ENCODE results near the gene ECE1.
A peak's percentile ranks its signal among the peaks of the same experiment; 100 is the strongest.

ECE1 gene

DNA sequence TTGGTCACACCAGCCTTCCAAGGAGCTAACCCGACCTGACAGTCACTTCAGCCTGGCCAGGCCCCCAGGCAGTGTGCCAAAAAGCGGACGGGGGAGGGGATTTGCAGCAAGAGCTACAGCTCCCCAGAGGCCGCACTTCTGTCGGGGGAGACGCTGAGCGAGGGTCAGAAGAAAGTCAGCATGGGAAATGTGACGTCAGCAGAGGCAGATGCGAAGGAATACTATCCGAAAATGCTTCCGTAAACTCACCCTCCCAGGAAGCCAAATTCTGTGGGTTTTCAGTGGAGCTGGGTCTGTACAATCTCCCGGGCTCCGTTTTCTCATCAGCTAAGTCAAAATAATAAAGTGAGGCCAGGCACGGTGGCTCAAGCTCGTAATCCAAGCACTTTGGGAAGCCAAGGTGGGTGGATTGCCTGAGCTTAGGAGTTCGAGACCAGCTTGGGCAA lies 28.5 kb upstream of the ECE1 start:
- Histone ChIP-seq H3K36me3 (ENCODE audit: insufficient read depth, low read length) (no peaks in the 10 kb centered on the region), H3K9me3 (ENCODE audit: low read length) (no peaks in the 10 kb centered on the region), H3K4me3 (ENCODE audit: low read depth, low read length, poor library complexity, severe bottlenecking) (no peak overlapping the region), H3K9ac (ENCODE audit: low read length) (no peak overlapping the region; the same call in 1 of the 2 replicates), H3K4me2 (ENCODE audit: low read length) (peak overlapping the region; percentile 17; the same call in 1 of the 2 replicates), H3F3A (ENCODE audit: insufficient read depth, low read length) (no peaks in the 10 kb centered on the region), H3K9me2 (ENCODE audit: low read depth, low read length) (no peaks in the 10 kb centered on the region), H4K20me1 (ENCODE audit: insufficient read depth, low read length) (no peaks in the 10 kb centered on the region), H3K27me3 (ENCODE audit: insufficient read depth, low read length) (no peaks in the 10 kb centered on the region), H3K27ac (ENCODE audit: low read depth, low read length, poor library complexity, severe bottlenecking) (peak overlapping the region; percentile 8), H3K4me1 (ENCODE audit: insufficient read depth, low read length, severe bottlenecking) (peaks cover 40% of the 10 kb centered on the region), H3K79me2 (ENCODE audit: insufficient read depth, low read length) (no peaks in the 10 kb centered on the region), H2AFZ (ENCODE audit: low read length) (no peak overlapping the region)
- TF ChIP-seq EZH2 (IDR thresholded peaks at IDR 0.05; ENCODE audit: borderline replicate concordance, low read length) = no peak
- TF ChIP-seq, protein P1, sequence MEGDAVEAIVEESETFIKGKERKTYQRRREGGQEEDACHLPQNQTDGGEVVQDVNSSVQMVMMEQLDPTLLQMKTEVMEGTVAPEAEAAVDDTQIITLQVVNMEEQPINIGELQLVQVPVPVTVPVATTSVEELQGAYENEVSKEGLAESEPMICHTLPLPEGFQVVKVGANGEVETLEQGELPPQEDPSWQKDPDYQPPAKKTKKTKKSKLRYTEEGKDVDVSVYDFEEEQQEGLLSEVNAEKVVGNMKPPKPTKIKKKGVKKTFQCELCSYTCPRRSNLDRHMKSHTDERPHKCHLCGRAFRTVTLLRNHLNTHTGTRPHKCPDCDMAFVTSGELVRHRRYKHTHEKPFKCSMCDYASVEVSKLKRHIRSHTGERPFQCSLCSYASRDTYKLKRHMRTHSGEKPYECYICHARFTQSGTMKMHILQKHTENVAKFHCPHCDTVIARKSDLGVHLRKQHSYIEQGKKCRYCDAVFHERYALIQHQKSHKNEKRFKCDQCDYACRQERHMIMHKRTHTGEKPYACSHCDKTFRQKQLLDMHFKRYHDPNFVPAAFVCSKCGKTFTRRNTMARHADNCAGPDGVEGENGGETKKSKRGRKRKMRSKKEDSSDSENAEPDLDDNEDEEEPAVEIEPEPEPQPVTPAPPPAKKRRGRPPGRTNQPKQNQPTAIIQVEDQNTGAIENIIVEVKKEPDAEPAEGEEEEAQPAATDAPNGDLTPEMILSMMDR (IDR thresholded peaks at IDR 0.05; ENCODE audit: low read length) = no peak

DNA sequence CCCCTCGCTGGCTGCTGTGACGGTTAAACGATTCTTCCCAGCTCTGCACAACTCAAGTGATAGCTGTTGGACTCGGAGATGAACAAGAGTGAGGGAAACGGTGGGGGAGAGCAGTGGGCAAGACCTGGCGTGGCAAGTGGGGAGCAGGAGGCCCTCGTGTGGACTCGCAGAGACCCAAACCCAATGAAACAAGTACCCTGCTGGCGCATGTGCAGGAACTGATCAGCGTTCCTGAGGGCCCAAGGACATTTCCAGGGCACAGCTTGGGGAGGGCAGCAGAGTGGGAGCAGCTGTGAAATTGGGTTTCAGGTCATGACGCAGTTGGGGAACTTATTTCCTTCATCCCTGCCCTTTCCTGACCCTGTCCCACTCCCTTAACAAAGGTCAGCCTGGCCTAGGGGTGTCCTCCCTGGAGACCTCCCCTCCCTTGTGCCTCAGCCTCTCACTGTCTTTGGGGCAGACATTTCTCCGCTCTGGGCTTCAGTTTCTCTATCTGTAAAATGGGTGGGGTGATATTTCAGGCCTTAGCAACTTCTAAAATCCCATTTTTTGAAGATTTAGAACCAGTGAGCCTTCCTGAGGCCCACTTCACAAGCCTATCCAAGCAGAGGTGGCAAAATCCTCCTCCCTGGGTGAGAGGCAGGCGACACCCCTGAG lies 27.9 kb upstream of the ECE1 start:
- H3K9me2 ChIP-seq (ENCODE audit: low read depth, low read length) = no peaks in the 10 kb centered on the region
- no peak overlapping the region for H3K27ac ChIP-seq (ENCODE audit: low read depth, low read length, poor library complexity, severe bottlenecking)
- H3K79me2 ChIP-seq (ENCODE audit: insufficient read depth, low read length) = no peaks in the 10 kb centered on the region
- peaks cover 36% of the 10 kb centered on the region for H3K4me1 ChIP-seq (ENCODE audit: insufficient read depth, low read length, severe bottlenecking)
- H4K20me1 ChIP-seq (ENCODE audit: insufficient read depth, low read length) = no peaks in the 10 kb centered on the region
- H2AFZ ChIP-seq (ENCODE audit: low read length) = no peak overlapping the region
- H3K9ac ChIP-seq (ENCODE audit: low read length) = no peak overlapping the region; the same call in 1 of the 2 replicates
- H3K9me3 ChIP-seq (ENCODE audit: low read length) = no peaks in the 10 kb centered on the region
- no peak overlapping the region for H3K4me3 ChIP-seq (ENCODE audit: low read depth, low read length, poor library complexity, severe bottlenecking)
- no peaks in the 10 kb centered on the region for H3K36me3 ChIP-seq (ENCODE audit: insufficient read depth, low read length)
- TF ChIP-seq, protein P1 (IDR thresholded peaks at IDR 0.05; ENCODE audit: low read length) = no peak
- TF ChIP-seq EZH2 (IDR thresholded peaks at IDR 0.05; ENCODE audit: borderline replicate concordance, low read length) = no peak
- peak overlapping the region; percentile 17; the same call in 1 of the 2 replicates for H3K4me2 ChIP-seq (ENCODE audit: low read length)
- no peaks in the 10 kb centered on the region for H3K27me3 ChIP-seq (ENCODE audit: insufficient read depth, low read length)
- no peaks in the 10 kb centered on the region for H3F3A ChIP-seq (ENCODE audit: insufficient read depth, low read length)

DNA sequence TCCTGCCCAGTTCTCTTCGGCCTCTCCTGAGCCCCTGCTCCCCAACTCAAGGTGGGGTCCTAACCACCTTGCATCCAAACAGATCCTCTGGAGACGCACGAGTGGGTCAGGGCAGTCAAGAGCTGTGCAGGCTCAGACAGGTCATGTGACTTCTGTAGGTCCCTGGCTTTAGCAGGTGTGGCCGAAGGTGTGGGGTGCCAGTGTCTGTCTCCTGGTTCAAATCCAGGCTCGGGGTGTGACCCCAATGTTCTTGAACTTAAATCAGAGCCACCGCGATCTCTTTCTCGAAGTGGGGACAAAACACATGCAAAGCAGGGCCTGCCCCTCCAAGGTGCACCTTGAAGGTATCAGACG lies 27.4 kb upstream of the ECE1 start:
- H3K9me3 ChIP-seq (ENCODE audit: low read length) = no peaks in the 10 kb centered on the region
- no peak overlapping the region for H3K4me3 ChIP-seq (ENCODE audit: low read depth, low read length, poor library complexity, severe bottlenecking)
- no peak overlapping the region for H3K9ac ChIP-seq (ENCODE audit: low read length)
- H4K20me1 ChIP-seq (ENCODE audit: insufficient read depth, low read length) = no peaks in the 10 kb centered on the region
- no peaks in the 10 kb centered on the region for H3K36me3 ChIP-seq (ENCODE audit: insufficient read depth, low read length)
- peaks cover 31% of the 10 kb centered on the region for H3K4me1 ChIP-seq (ENCODE audit: insufficient read depth, low read length, severe bottlenecking)
- no peaks in the 10 kb centered on the region for H3K27me3 ChIP-seq (ENCODE audit: insufficient read depth, low read length)
- TF ChIP-seq EZH2 (IDR thresholded peaks at IDR 0.05; ENCODE audit: borderline replicate concordance, low read length) = no peak
- TF ChIP-seq, protein P1 (IDR thresholded peaks at IDR 0.05; ENCODE audit: low read length) = no peak
- no peaks in the 10 kb centered on the region for H3K9me2 ChIP-seq (ENCODE audit: low read depth, low read length)
- no peak overlapping the region for H3K4me2 ChIP-seq (ENCODE audit: low read length)
- H3K79me2 ChIP-seq (ENCODE audit: insufficient read depth, low read length) = no peaks in the 10 kb centered on the region
- H3K27ac ChIP-seq (ENCODE audit: low read depth, low read length, poor library complexity, severe bottlenecking) = no peak overlapping the region
- H2AFZ ChIP-seq (ENCODE audit: low read length) = no peak overlapping the region
- no peaks in the 10 kb centered on the region for H3F3A ChIP-seq (ENCODE audit: insufficient read depth, low read length)
